Peyer's patch (tissue), 4 donors: ENCODE data around the gene RAE1. TPM values are rescaled to one million over a fixed set of nuclear protein-coding genes. Genes with fewer than 3 reads are reported as not detected.

Experiments used
- DNase-seq, 3 donors: peaks; one replicate each; pipeline ENCODE4 v3.0.0-alpha.2; 2017 to 2019
- H3K27ac ChIP-seq, 4 donors: fragments of 200-600 bp; sonication (generic); one replicate each; pipeline ENCODE4 v1.5.1; 2016 to 2019
- H3K27me3 ChIP-seq, 2 donors: fragments of 200-600 bp; sonication (generic); one replicate each; pipeline ENCODE4 v1.5.1; 2019
- H3K36me3 ChIP-seq, 3 donors: fragments of 200-600 bp; sonication (generic); one replicate each; pipeline ENCODE4 v1.5.1; 2016 to 2019
- H3K4me1 ChIP-seq, 4 donors: fragments of 200-600 bp; sonication (generic); one replicate each; pipeline ENCODE4 v1.5.1; 2016 to 2019
- H3K4me3 ChIP-seq, 4 donors: fragments of 200-600 bp; sonication (generic); 1 replicate in 3 of 4; 2 replicates in 1 of 4; pipeline ENCODE4 v1.5.1; 2016 to 2019; ENCODE audit warnings: mild to moderate bottlenecking in 1 of 4
- H3K9me3 ChIP-seq, 4 donors: fragments of 200-600 bp; sonication (generic); one replicate each; pipeline ENCODE4 v1.5.1; 2016 to 2019; ENCODE audit warnings: mild to moderate bottlenecking in 1 of 4
- CTCF ChIP-seq, 6 experiments: fragments of 450-650 bp in 4 of 6; fragments of 200-600 bp in 2 of 6; sonication (generic) in 1 of 6; IDR thresholded peaks; one replicate each; pipeline ENCODE4 v1.5.1; 2017 to 2019; ENCODE audit warnings: antibody characterized with exemption in 6 of 6, mild to moderate bottlenecking in 3 of 6, moderate library complexity in 1 of 6
- POLR2A ChIP-seq, 2 donors: fragments of 450-650 bp; IDR thresholded peaks; one replicate each; pipeline ENCODE4 v1.5.1; 2017; ENCODE audit warnings: antibody characterized with exemption in 2 of 2, mild to moderate bottlenecking in 2 of 2, moderate library complexity in 2 of 2
- total RNA-seq, 4 donors: library from RNA; depleted of rRNA; stranded (reverse); fragments of >200 nt; gene quantifications; one replicate each; pipeline ENCODE4 v1.1.0, GENCODE V29; 2016

The RAE1 gene
- total RNA-seq, 4 donors from 2014 or later: 21.5 to 38.9 (median 33.3) TPM

- H3K27me3 ChIP-seq: no peaks in the 10 kb centered on the region
- H3K9me3 ChIP-seq: no peaks in the 10 kb centered on the region
- TF ChIP-seq POLR2A (IDR thresholded peaks at IDR 0.05) (peak in 1 of 2 donors; percentile 43), CTCF (IDR thresholded peaks at IDR 0.05) (no peak)
- peaks cover 0 to 46% (median 33%) of the 10 kb centered on the region in 4 donors for H3K4me1 ChIP-seq
- H3K4me3 ChIP-seq: peak overlapping the region; percentile 87 to 96 (median 89)
- peaks cover 0 to 16% (median 0%) of the 10 kb centered on the region in 3 donors for H3K36me3 ChIP-seq
- DNase-seq: peak in 1 of 3 donors; percentile 66
- H3K27ac ChIP-seq: peak overlapping the region; percentile 86 to 98 (median 92)
Measured at GRCh38 chr20:57391439-57392301, 40.6 kb downstream of the RAE1 start.

GRCh38 chr20:57392512-57393271 lies 41.6 kb downstream of the RAE1 start:
- Histone ChIP-seq H3K4me1 (peaks cover 0 to 52% (median 42%) of the 10 kb centered on the region in 4 donors), H3K27me3 (no peaks in the 10 kb centered on the region), H3K4me3 (peak overlapping the region; percentile 87 to 96 (median 89)), H3K36me3 (peaks cover 0 to 16% (median 0%) of the 10 kb centered on the region in 3 donors), H3K9me3 (no peaks in the 10 kb centered on the region), H3K27ac (peak overlapping the region; percentile 86 to 98 (median 92))
- TF ChIP-seq POLR2A (IDR thresholded peaks at IDR 0.05): peak in 1 of 2 donors; percentile 14
- TF ChIP-seq CTCF (IDR thresholded peaks at IDR 0.05): no peak
- peak; percentile 67 to 95 (median 95) for DNase-seq

GRCh38 chr20:57393321-57394120 lies 42.5 kb downstream of the RAE1 start:
- Histone ChIP-seq H3K4me3 (peak overlapping the region; percentile 87 to 96 (median 89)), H3K27ac (peak overlapping the region; percentile 86 to 98 (median 92)), H3K36me3 (peaks cover 0 to 16% (median 0%) of the 10 kb centered on the region in 3 donors), H3K27me3 (no peaks in the 10 kb centered on the region), H3K9me3 (no peaks in the 10 kb centered on the region), H3K4me1 (peaks cover 4 to 60% (median 48%) of the 10 kb centered on the region in 4 donors)
- no peak for DNase-seq
- TF ChIP-seq CTCF (IDR thresholded peaks at IDR 0.05) (no peak), POLR2A (IDR thresholded peaks at IDR 0.05) (no peak)

- no peaks in the 10 kb centered on the region for H3K27me3 ChIP-seq
- no peaks in the 10 kb centered on the region for H3K9me3 ChIP-seq
- peaks cover 4 to 68% (median 54%) of the 10 kb centered on the region in 4 donors for H3K4me1 ChIP-seq
- TF ChIP-seq POLR2A (IDR thresholded peaks at IDR 0.05) (no peak), CTCF (IDR thresholded peaks at IDR 0.05) (no peak)
- H3K4me3 ChIP-seq: peak overlapping the region in 1 of 4 donors; percentile 7
- peaks cover 0 to 16% (median 0%) of the 10 kb centered on the region in 3 donors for H3K36me3 ChIP-seq
- peak in 1 of 3 donors; percentile 42 for DNase-seq
- H3K27ac ChIP-seq: peak overlapping the region; percentile 34 to 98 (median 87)
Measured at GRCh38 chr20:57394121-57395082, 43.3 kb downstream of the RAE1 start.
